Esophagus squamous epithelium (tissue), 5 donors: ENCODE results near the gene ZFP64. TPM values are rescaled to one million over a fixed set of nuclear protein-coding genes. Genes with fewer than 3 reads are reported as not detected.
"Not testable (repeated sequence)": the region's sequence is repeated elsewhere in the genome, so short reads cannot be mapped to it uniquely, and the experiment has no call there.

Source experiments
- DNase-seq: peaks from one replicate; lab custom pipeline; 2025; lab: John Stamatoyannopoulos, UW
- H3K27ac ChIP-seq, 4 donors: fragments of 200-600 bp; sonication (generic); one replicate each; pipeline ENCODE4 v1.5.1; 2016 to 2019; ENCODE audit warnings: mild to moderate bottlenecking in 1 of 4
- H3K27me3 ChIP-seq, 4 donors: fragments of 200-600 bp; sonication (generic); 1 replicate in 3 of 4; 2 replicates in 1 of 4; pipeline versions ENCODE4 v1.5.1 to v1.6.0; 2017 to 2021; ENCODE audit warnings: antibody characterized with exemption in 1 of 4
- H3K36me3 ChIP-seq, 3 donors: fragments of 200-600 bp; sonication (generic); one replicate each; pipeline ENCODE4 v1.5.1; 2016 to 2019
- H3K4me1 ChIP-seq, 3 donors: fragments of 200-600 bp; sonication (generic); one replicate each; pipeline ENCODE4 v1.5.1; 2017 to 2019
- H3K4me3 ChIP-seq, 4 donors: fragments of 200-600 bp; sonication (generic); 1 replicate in 3 of 4; 2 replicates in 1 of 4; pipeline ENCODE4 v1.5.1; 2016 to 2019; ENCODE audit warnings: mild to moderate bottlenecking in 2 of 4, moderate library complexity in 1 of 4
- H3K9me3 ChIP-seq, 3 donors: fragments of 200-600 bp; sonication (generic); one replicate each; pipeline ENCODE4 v1.5.1; 2016 to 2019
- CTCF ChIP-seq, 6 experiments: fragments of 450-650 bp in 4 of 6; fragments of 200-600 bp in 2 of 6; sonication (generic) in 2 of 6; IDR thresholded peaks; one replicate each; pipeline ENCODE4 v1.5.1; 2016 to 2019; ENCODE audit warnings: antibody characterized with exemption in 6 of 6, mild to moderate bottlenecking in 4 of 6, moderate library complexity in 4 of 6
- POLR2A ChIP-seq, 4 donors: fragments of 450-650 bp; IDR thresholded peaks; one replicate each; pipeline ENCODE4 v1.6.1; 2017; ENCODE audit warnings: antibody characterized with exemption in 4 of 4, mild to moderate bottlenecking in 4 of 4, moderate library complexity in 3 of 4
- WGBS, 2 donors: methylation state at CpG; one replicate each; pipeline ENCODE4 v1.1.5; 2018; 5-methylcytosine and 5-hydroxymethylcytosine counted together
- intact Hi-C: fragments of 100-400 bp; cut with DNase I; formaldehyde crosslinking; loops from one replicate; pipeline ENCODE4 v1.15.0; 2022
- total RNA-seq, 4 donors: library from RNA; depleted of rRNA; stranded (reverse); fragments of >200 nt; gene quantifications; one replicate each; pipeline ENCODE4 v1.1.0, GENCODE V29; 2016
- donor health status: DM: yes; HTN: yes; CAD: no.

ZFP64 gene
- total RNA-seq, 4 donors from 2014 or later = 8.9 to 16.2 (median 14.2) TPM

- Histone ChIP-seq H3K4me1 (no peaks in the 10 kb centered on the region), H3K36me3 (no peaks in the 10 kb centered on the region), H3K27me3 (peaks cover 0 to 4% (median 0%) of the 10 kb centered on the region in 4 donors), H3K27ac (no peak overlapping the region), H3K4me3 (no peak overlapping the region), H3K9me3 (peaks cover 0 to 13% (median 8%) of the 10 kb centered on the region in 3 donors)
- no peak for DNase-seq
- WGBS, 2 donors = 30 to 35% methylated on average over 3 of the region's 3 CpGs
- intact Hi-C loops = no loop called here
- TF ChIP-seq POLR2A (IDR thresholded peaks at IDR 0.05) = no peak
- no peak for TF ChIP-seq CTCF (IDR thresholded peaks at IDR 0.05)
Measured at GRCh38 chr20:52224920-52225319, 33.3 kb upstream of the ZFP64 start.

- H3K27me3 ChIP-seq, intact Hi-C loops, H3K4me1 ChIP-seq, H3K27ac ChIP-seq, H3K36me3 ChIP-seq, H3K4me3 ChIP-seq, DNase-seq: not testable (repeated sequence)
- H3K9me3 ChIP-seq = peaks cover 0 to 19% (median 8%) of the 10 kb centered on the region in 3 donors
- WGBS, 2 donors = 74 to 87% methylated on average over 3 to 4 of the region's 4 CpGs
Measured at GRCh38 chr20:52221362-52221761, 29.8 kb upstream of the ZFP64 start.

- intact Hi-C loops, H3K36me3 ChIP-seq: not testable (repeated sequence)
Measured at GRCh38 chr20:52220891-52221290, 29.3 kb upstream of the ZFP64 start.

GRCh38 chr20:52219441-52219840 lies 27.9 kb upstream of the ZFP64 start:
- 64 to 69% methylated on average over 8 to 9 of the region's 9 CpGs for WGBS, 2 donors
- intact Hi-C loops = no loop called here
- Histone ChIP-seq H3K36me3 (no peaks in the 10 kb centered on the region), H3K27me3 (no peaks in the 10 kb centered on the region), H3K9me3 (peaks cover 0 to 21% (median 8%) of the 10 kb centered on the region in 3 donors), H3K4me3 (no peak overlapping the region), H3K27ac (no peak overlapping the region), H3K4me1 (no peaks in the 10 kb centered on the region)
- TF ChIP-seq CTCF (IDR thresholded peaks at IDR 0.05) = peak in 1 of 6 experiments; percentile 25
- TF ChIP-seq POLR2A (IDR thresholded peaks at IDR 0.05) = no peak
- DNase-seq = no peak

More at GRCh38 chr20:52220891-52221290, 29.3 kb upstream of the ZFP64 start:
- peaks cover 0 to 21% (median 8%) of the 10 kb centered on the region in 3 donors for H3K9me3 ChIP-seq
- H3K27me3 ChIP-seq, H3K4me1 ChIP-seq, H3K27ac ChIP-seq, H3K4me3 ChIP-seq, DNase-seq: not testable (repeated sequence)

- DNase-seq = no peak
- intact Hi-C loops = no loop called here
- no peak overlapping the region for H3K4me3 ChIP-seq
- H3K4me1 ChIP-seq = no peaks in the 10 kb centered on the region
- WGBS, 2 donors = 61 to 68% methylated on average over 2 of the region's 2 CpGs
- H3K27ac ChIP-seq = no peak overlapping the region
- peaks cover 0 to 21% (median 8%) of the 10 kb centered on the region in 3 donors for H3K9me3 ChIP-seq
- no peak for TF ChIP-seq POLR2A (IDR thresholded peaks at IDR 0.05)
- TF ChIP-seq CTCF (IDR thresholded peaks at IDR 0.05) = no peak
- H3K36me3 ChIP-seq = no peaks in the 10 kb centered on the region
- no peaks in the 10 kb centered on the region for H3K27me3 ChIP-seq
Measured at GRCh38 chr20:52217689-52218395, 26.3 kb upstream of the ZFP64 start.

GRCh38 chr20:52213995-52214394 lies 22.4 kb upstream of the ZFP64 start:
- no peaks in the 10 kb centered on the region for H3K36me3 ChIP-seq
- DNase-seq = no peak
- intact Hi-C loops = no loop called here
- H3K4me1 ChIP-seq = no peaks in the 10 kb centered on the region
- no peak for TF ChIP-seq POLR2A (IDR thresholded peaks at IDR 0.05)
- no peak for TF ChIP-seq CTCF (IDR thresholded peaks at IDR 0.05)
- H3K9me3 ChIP-seq = peaks cover 0 to 7% (median 0%) of the 10 kb centered on the region in 3 donors
- H3K27ac ChIP-seq = no peak overlapping the region
- H3K4me3 ChIP-seq = no peak overlapping the region
- no peaks in the 10 kb centered on the region for H3K27me3 ChIP-seq
- WGBS, 2 donors = 78 to 92% methylated on average over 4 of the region's 4 CpGs
